OCI-LY1 (cell line): Measurements from ENCODE around the gene MPP3.

Source experiments
- H2AFZ ChIP-seq: fragments of 200-600 bp; sonication (generic), shearing (Covaris generic); 2 replicates; pipeline ENCODE4 v1.6.0; 2014; ENCODE audit warnings: antibody characterized with exemption, mild to moderate bottlenecking, low read length
- H3F3A ChIP-seq: fragments of 200-600 bp; sonication (generic), shearing (Covaris generic); 2 replicates; pipeline ENCODE4 v1.6.0; 2014; ENCODE audit warnings: mild to moderate bottlenecking, antibody characterized with exemption, low read length, moderate library complexity; ENCODE audit not compliant: insufficient read depth
- H3K27ac ChIP-seq: fragments of 200-600 bp; sonication (generic); 2 replicates; pipeline ENCODE4 v1.5.1; 2014; ENCODE audit warnings: low read length, mixed run types, mild to moderate bottlenecking, low read depth; ENCODE audit not compliant: poor library complexity, severe bottlenecking
- H3K27me3 ChIP-seq: fragments of 200-600 bp; sonication (generic); 2 replicates; pipeline ENCODE4 v1.6.0; 2014; ENCODE audit warnings: antibody characterized with exemption, mild to moderate bottlenecking, low read length, moderate library complexity; ENCODE audit not compliant: insufficient read depth
- H3K36me3 ChIP-seq: fragments of 200-600 bp; sonication (generic); 2 replicates; pipeline ENCODE4 v1.6.1; 2014; ENCODE audit warnings: mild to moderate bottlenecking, antibody characterized with exemption, low read length, moderate library complexity, mixed read lengths; ENCODE audit not compliant: insufficient read depth
- H3K4me1 ChIP-seq: fragments of 200-600 bp; sonication (generic); 2 replicates; pipeline ENCODE4 v1.5.1; 2014; ENCODE audit warnings: mild to moderate bottlenecking, low read length, moderate library complexity; ENCODE audit not compliant: insufficient read depth, severe bottlenecking
- H3K4me2 ChIP-seq: fragments of 200-600 bp; sonication (generic), shearing (Covaris generic); 2 replicates; pipeline ENCODE4 v1.6.1; 2014; ENCODE audit warnings: low read length
- H3K4me3 ChIP-seq: fragments of 200-600 bp; sonication (generic); 2 replicates; pipeline ENCODE4 v1.5.1; 2014; ENCODE audit warnings: low read length, low read depth, mild to moderate bottlenecking, mixed read lengths; ENCODE audit not compliant: poor library complexity, severe bottlenecking
- H3K79me2 ChIP-seq: fragments of 200-600 bp; shearing (Covaris generic); 2 replicates; pipeline ENCODE4 v1.6.1; 2016; ENCODE audit warnings: mixed run types, low read length, mixed read lengths; ENCODE audit not compliant: insufficient read depth
- H3K9ac ChIP-seq: fragments of 200-600 bp; sonication (generic), shearing (Covaris generic); 2 replicates; pipeline ENCODE4 v1.6.1; 2014; ENCODE audit warnings: mild to moderate bottlenecking, low read length, mixed read lengths
- H3K9me2 ChIP-seq: fragments of 200-600 bp; sonication (generic), shearing (Covaris generic); 2 replicates; pipeline ENCODE4 v1.6.1; 2014; ENCODE audit warnings: low read depth, mild to moderate bottlenecking, low read length, mixed read lengths
- H3K9me3 ChIP-seq: fragments of 200-600 bp; shearing (Covaris generic); 2 replicates; pipeline ENCODE4 v1.6.1; 2014; ENCODE audit warnings: low read length, mixed read lengths
- H4K20me1 ChIP-seq: fragments of 200-600 bp; sonication (generic), shearing (Covaris generic); 2 replicates; pipeline ENCODE4 v1.6.0; 2016; ENCODE audit warnings: mild to moderate bottlenecking, low read length; ENCODE audit not compliant: insufficient read depth
- CTCF ChIP-seq: fragments of 200-600 bp; sonication (generic), shearing (Covaris generic); IDR thresholded peaks from 2 replicates; pipeline ENCODE4 v1.5.1; 2017; ENCODE audit warnings: mild to moderate bottlenecking, antibody characterized with exemption, low read length, moderate library complexity, mixed read lengths
- EZH2 ChIP-seq: fragments of 200-600 bp; sonication (generic), shearing (Covaris generic); IDR thresholded peaks from 2 replicates; pipeline ENCODE4 v1.8.0; 2017; ENCODE audit warnings: borderline replicate concordance, mixed run types, mild to moderate bottlenecking, antibody characterized with exemption, low read length, moderate library complexity, mixed read lengths

MPP3 gene

GRCh38 chr17:43810226-43810715 is 22.7 kb downstream of the MPP3 start:
- peaks cover 8% of the 10 kb centered on the region; the same call in 1 of the 2 replicates for H3K27me3 ChIP-seq
- H3K36me3 ChIP-seq = no peaks in the 10 kb centered on the region
- H3K4me2 ChIP-seq = no peak overlapping the region
- H3K4me1 ChIP-seq = no peaks in the 10 kb centered on the region
- TF ChIP-seq CTCF (no peak), EZH2 (no peak)
- H4K20me1 ChIP-seq = no peaks in the 10 kb centered on the region
- no peaks in the 10 kb centered on the region for H3K9me2 ChIP-seq
- H3K9me3 ChIP-seq = no peaks in the 10 kb centered on the region
- H3K79me2 ChIP-seq = no peaks in the 10 kb centered on the region
- H3K9ac ChIP-seq = no peak overlapping the region
- no peaks in the 10 kb centered on the region for H3F3A ChIP-seq
- H2AFZ ChIP-seq = no peak overlapping the region
- H3K4me3 ChIP-seq = no peak overlapping the region
- H3K27ac ChIP-seq = no peak overlapping the region

DNA sequence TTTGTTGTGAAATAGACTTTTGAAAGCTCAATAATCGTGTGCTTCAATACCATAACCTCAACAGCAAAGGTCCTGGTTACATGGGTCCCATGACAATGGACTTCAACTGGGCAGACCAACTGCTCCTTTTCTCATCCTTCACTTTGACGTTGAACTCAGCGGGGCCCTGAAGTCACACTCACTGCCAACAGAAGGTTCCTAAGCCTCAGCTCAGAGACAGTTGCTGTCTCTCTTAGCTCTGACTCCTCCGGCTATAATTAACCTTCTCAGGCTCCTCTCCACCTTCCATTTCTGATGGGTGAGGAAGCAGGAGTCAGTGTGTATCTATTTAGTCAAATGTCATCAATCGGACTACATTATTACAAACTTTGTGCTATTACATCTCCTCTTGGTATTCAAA is 23.8 kb downstream of the MPP3 start:
- Histone ChIP-seq H3F3A (no peaks in the 10 kb centered on the region), H2AFZ (no peak overlapping the region), H3K4me2 (no peak overlapping the region), H3K4me1 (no peaks in the 10 kb centered on the region), H3K27me3 (peaks cover 13% of the 10 kb centered on the region; the same call in 1 of the 2 replicates), H3K27ac (no peak overlapping the region), H4K20me1 (no peaks in the 10 kb centered on the region), H3K36me3 (no peaks in the 10 kb centered on the region), H3K4me3 (no peak overlapping the region), H3K9me2 (no peaks in the 10 kb centered on the region), H3K9ac (no peak overlapping the region), H3K79me2 (no peaks in the 10 kb centered on the region), H3K9me3 (no peaks in the 10 kb centered on the region)
- TF ChIP-seq EZH2 = no peak
- no peak for TF ChIP-seq CTCF

DNA sequence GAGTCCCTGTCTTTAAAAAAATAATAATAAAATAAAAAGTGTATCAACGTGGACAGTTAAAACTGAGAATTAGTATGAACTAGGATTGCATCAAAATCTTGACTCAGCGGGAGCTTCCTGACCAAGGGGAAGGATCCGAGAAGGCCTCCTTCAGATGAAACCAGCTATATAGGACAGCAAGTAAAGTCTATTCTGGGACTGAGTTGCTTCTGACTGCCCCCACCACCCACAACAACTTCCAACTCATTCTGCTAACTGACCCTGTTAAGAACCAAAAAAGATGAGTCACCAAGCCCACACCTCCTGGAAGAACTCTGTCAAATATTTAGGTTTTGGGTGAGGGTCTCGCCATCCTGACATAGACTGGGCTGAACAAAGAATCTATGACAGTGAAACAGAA is 24.9 kb downstream of the MPP3 start:
- Histone ChIP-seq H3K27me3 (peaks cover 18% of the 10 kb centered on the region), H3K4me3 (no peak overlapping the region), H3K9me2 (no peaks in the 10 kb centered on the region), H3K36me3 (no peaks in the 10 kb centered on the region), H3K4me1 (no peaks in the 10 kb centered on the region), H3K9ac (no peak overlapping the region), H3K9me3 (no peaks in the 10 kb centered on the region), H3K4me2 (no peak overlapping the region), H3K79me2 (no peaks in the 10 kb centered on the region), H2AFZ (no peak overlapping the region), H3F3A (no peaks in the 10 kb centered on the region), H4K20me1 (no peaks in the 10 kb centered on the region), H3K27ac (no peak overlapping the region)
- TF ChIP-seq CTCF (no peak), EZH2 (no peak)
